Activated CD4-positive, alpha-beta memory T cell treated with anti-CD3 and anti-CD28 coated beads for 36 hours (primary cell): Measurements from ENCODE around the gene AVPR2. TPM values are rescaled to one million over a fixed set of nuclear protein-coding genes. Genes with fewer than 3 reads are reported as not detected.

Source experiments
- CTCF ChIA-PET: fragments of 350-600 bp; sonication (Branson Sonifier 250); formaldehyde crosslinking; loops from one replicate; lab custom pipeline; 2021; ENCODE audit warnings: antibody characterized with exemption, inconsistent platforms; lab: Charles Lee
- POLR2A ChIA-PET: fragments of 350-600 bp; sonication (Branson Sonifier 250); formaldehyde crosslinking; loops from one replicate; lab custom pipeline; 2021; ENCODE audit warnings: antibody characterized with exemption; lab: Charles Lee
- DNase-seq: peaks from one replicate; pipeline ENCODE4 v3.0.0-alpha.2; 2020
- H3K27ac Mint-ChIP-seq: one replicate; pipeline ENCODE4 v1.8.0; 2021; ENCODE audit warnings: mixed read lengths
- H3K27me3 Mint-ChIP-seq: one replicate; pipeline ENCODE4 v1.8.0; 2021; ENCODE audit warnings: mixed read lengths
- H3K36me3 Mint-ChIP-seq: one replicate; pipeline ENCODE4 v1.8.0; 2021; ENCODE audit warnings: mixed read lengths
- H3K4me1 Mint-ChIP-seq: one replicate; pipeline ENCODE4 v1.8.0; 2021; ENCODE audit warnings: low read depth, mixed read lengths
- H3K4me3 Mint-ChIP-seq: one replicate; pipeline ENCODE4 v1.8.0; 2021; ENCODE audit warnings: mild to moderate bottlenecking, mixed read lengths
- H3K9me3 Mint-ChIP-seq: one replicate; pipeline ENCODE4 v1.8.0; 2021; ENCODE audit warnings: mixed read lengths
- intact Hi-C: fragments of 100-400 bp; cut with micrococcal nuclease; formaldehyde crosslinking; loops from one replicate; pipeline ENCODE4 v1.15.1; 2023
- total RNA-seq, 2 experiments: library from RNA; stranded (reverse); gene quantifications; one replicate each; pipeline ENCODE4 v1.2.3, GENCODE V29; 2021

AVPR2 gene
- total RNA-seq, 2 experiments from 2014 or later: not detected

DNA sequence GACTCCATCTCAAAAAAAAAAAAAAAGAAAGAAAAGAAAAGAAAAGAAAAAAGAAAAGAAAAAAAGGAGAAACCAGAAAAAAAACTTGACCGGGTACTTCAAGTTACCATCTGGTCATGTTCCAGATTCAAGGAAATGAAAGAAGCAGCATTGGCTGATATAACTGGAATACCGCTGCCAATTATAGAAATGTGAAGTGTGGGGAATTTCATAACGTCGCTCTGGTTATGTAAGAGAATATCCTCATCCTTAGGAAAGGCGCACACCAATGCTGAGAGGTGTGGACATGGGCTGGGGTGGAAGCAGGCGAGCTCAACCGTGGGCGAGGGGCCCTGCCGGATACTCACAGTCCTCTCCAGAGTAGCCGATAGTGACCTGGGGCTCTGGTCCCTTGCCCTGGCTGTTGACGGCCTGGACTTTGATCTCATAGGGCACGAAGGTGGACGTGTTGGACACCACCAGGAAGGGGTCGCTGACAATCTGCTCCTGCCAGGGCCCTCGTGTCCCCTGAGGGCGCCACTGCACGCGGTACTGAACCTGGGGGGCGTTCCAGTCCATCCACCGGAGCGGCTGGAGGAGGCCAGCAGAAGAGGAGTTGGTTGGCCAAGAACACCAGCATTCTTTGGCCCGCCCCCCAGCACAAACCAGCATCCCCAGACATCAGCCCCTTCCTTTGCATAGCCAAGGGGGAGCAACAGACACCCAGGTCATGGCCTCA lies 38.0 kb upstream of the AVPR2 start:
- ChIA-PET POLR2A (no interaction called here), CTCF (no interaction called here)
- DNase-seq: no peak

DNA sequence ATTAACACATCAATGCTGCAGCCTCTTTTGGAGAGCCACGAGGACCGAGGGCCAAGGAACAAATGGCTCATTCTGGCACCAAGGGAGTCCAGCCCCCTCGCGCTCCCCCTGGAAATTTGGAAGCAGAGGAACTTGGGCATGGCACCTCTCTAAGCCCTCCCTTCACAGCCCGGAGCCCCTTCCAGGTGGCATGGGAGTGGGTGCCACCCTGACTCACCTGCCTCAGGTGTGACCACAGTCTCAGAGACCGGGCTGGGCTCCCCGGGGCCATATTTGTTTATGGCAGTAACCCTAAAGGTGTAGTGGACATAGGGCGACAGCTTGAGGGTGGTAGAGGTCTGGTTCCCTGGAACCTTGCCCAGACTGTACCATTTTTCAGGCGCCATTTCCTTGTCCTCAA lies 37.3 kb upstream of the AVPR2 start:
- Mint-ChIP-seq H3K27ac (no peak overlapping the region), H3K9me3 (no peaks in the 10 kb centered on the region), H3K4me3 (no peak overlapping the region), H3K4me1 (no peaks in the 10 kb centered on the region), H3K27me3 (no peaks in the 10 kb centered on the region), H3K36me3 (no peaks in the 10 kb centered on the region)
- ChIA-PET CTCF (no interaction called here), POLR2A (no interaction called here)
- intact Hi-C loops: no loop called here
- no peak for DNase-seq

More for the DNA sequence above, 38.0 kb upstream of the AVPR2 start:
- no peaks in the 10 kb centered on the region for H3K9me3 Mint-ChIP-seq
- no peak overlapping the region for H3K27ac Mint-ChIP-seq
- no peaks in the 10 kb centered on the region for H3K4me1 Mint-ChIP-seq
- intact Hi-C loops: no loop called here
- H3K27me3 Mint-ChIP-seq: no peaks in the 10 kb centered on the region
- H3K4me3 Mint-ChIP-seq: no peak overlapping the region
- no peaks in the 10 kb centered on the region for H3K36me3 Mint-ChIP-seq

DNA sequence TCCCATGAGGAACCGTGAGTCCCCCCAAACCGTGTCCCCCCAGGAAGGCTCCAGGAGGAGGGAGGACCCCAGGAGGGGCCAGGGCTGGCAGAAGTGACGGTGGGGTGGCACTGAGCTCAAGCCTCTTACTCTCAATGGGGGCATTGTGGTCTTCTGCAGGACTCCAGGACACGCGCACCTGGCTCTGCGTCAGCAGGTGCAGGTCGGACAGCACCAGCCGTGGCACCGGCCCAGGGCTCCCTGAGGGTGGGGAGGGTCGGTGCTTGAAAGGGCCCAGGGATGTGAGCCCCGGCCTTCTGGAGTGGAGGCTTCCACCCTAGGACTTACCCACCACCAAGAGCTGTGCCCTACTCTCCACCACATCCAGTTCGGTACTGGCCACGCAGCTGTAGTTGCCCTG lies 36.8 kb upstream of the AVPR2 start:
- POLR2A ChIA-PET: no interaction called here

DNA sequence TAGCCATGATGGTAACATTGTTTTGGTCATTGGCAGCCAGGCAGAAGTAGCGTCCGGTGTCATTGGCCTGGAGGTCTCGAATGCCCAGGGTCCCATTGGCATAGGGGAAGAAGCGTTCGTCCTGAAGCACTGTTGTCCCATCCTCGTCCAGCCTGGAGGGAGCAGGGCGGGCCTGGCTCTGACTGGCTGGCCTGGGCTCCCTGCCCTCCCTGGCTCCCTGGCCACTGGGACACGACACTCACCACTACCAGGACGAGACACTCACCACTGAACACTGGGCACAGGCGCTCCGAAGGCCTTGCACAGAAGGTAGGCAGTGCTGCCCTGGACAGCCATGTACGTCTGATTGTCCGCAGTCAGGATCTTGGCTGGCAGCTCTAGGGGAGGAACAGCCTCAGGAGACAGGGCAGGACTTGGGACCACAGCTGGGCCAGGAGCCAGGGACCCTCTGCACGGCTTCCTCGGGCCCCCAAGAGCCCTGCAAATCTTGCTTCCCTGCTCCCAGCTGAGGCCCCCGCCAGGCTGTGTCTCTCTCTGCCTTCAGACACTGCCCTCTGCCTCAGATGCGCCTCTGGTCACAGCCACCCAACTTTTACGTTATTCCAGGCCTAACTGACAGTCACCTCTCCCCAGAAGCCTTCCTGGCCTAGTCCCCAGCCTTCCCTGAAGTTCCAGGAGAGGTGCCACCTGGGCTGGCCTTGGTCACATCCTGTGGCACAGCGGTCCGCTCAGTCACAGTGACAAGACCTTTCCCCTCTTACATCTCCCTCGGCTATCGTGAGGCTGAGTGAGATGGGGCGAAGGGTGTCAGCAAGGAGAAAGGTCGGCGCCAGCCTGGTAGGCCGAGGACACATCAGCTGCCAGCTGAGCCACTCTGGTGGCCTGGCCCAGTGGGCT lies 35.6 kb upstream of the AVPR2 start:
- intact Hi-C loops: no loop called here
- CTCF ChIA-PET: no interaction called here
- Mint-ChIP-seq H3K4me3 (no peak overlapping the region), H3K9me3 (no peaks in the 10 kb centered on the region), H3K27ac (no peak overlapping the region), H3K27me3 (no peaks in the 10 kb centered on the region), H3K36me3 (no peaks in the 10 kb centered on the region), H3K4me1 (no peaks in the 10 kb centered on the region)
- POLR2A ChIA-PET: no interaction called here
- DNase-seq: no peak

More for the DNA sequence above, 36.8 kb upstream of the AVPR2 start:
- no peak overlapping the region for H3K4me3 Mint-ChIP-seq
- DNase-seq: no peak
- H3K27me3 Mint-ChIP-seq: no peaks in the 10 kb centered on the region
- no peaks in the 10 kb centered on the region for H3K4me1 Mint-ChIP-seq
- CTCF ChIA-PET: no interaction called here
- no peaks in the 10 kb centered on the region for H3K36me3 Mint-ChIP-seq
- intact Hi-C loops: no loop called here
- no peak overlapping the region for H3K27ac Mint-ChIP-seq
- no peaks in the 10 kb centered on the region for H3K9me3 Mint-ChIP-seq

DNA sequence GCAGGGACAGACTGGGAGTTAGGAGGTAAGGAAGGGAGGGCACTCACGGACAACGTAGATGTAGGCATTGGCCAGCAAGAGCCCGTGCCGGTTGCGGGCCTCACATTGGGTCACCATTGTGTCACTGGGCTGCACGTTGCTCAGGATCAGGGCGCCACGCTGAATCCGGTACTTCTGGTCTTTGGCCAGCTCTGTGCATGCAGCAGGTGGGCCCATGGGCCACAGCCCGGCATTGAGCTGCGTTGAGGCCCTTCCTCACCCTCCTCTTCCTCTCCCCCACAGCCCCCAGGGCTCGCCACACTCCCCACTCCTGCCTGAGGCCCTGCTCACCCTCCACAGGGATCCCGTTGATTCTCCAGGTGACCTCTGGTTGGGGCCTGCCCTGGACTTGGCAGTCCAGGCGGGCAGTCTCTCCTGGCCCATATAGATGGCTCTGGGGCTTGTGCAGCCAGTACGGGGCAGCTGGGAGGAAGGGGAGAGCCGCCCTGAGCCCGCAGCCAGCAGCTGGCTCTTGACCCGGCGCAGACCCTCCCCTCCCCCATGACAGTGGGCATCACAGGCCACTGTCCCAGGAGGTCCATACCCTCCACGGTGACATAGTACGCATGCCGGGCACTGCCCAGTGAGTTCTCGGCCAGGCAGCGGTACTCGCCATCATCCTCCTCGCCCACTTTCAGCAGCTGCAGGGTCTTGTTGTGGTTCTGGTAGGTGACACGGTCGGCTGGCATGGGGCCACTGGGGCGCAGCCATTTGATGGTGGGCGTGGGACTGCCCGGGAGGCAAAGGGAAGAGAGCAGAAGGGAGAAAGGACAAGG lies 34.8 kb upstream of the AVPR2 start:
- no peaks in the 10 kb centered on the region for H3K9me3 Mint-ChIP-seq
- intact Hi-C loops: no loop called here

DNA sequence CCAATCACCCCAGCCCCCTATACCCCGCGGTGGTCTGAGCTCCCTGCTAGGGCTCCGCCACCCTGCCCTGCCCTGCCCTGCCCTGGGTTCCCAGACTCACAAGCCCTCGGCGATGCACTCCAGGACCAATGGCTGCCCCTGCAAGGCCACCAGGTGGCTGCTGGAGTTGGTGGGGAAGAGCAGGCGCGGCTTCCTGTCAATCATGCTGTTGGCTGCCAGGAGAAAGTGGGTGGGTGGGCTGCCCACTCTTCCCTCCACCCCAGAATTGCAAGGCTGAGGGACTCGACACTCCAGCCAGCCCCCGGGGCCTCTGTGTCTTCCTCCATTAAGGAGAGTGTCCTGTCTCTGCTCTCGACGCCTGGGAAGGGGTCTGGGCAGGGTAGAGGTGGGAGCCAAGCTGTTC lies 34.2 kb upstream of the AVPR2 start:
- H3K36me3 Mint-ChIP-seq: no peaks in the 10 kb centered on the region
- no peak overlapping the region for H3K4me3 Mint-ChIP-seq
- H3K27me3 Mint-ChIP-seq: no peaks in the 10 kb centered on the region
- DNase-seq: no peak
- ChIA-PET CTCF (no interaction called here), POLR2A (no interaction called here)
- intact Hi-C loops: no loop called here
- no peaks in the 10 kb centered on the region for H3K9me3 Mint-ChIP-seq
- H3K27ac Mint-ChIP-seq: no peak overlapping the region
- no peaks in the 10 kb centered on the region for H3K4me1 Mint-ChIP-seq

More for the DNA sequence above, 34.8 kb upstream of the AVPR2 start:
- Mint-ChIP-seq H3K4me1 (no peaks in the 10 kb centered on the region), H3K36me3 (no peaks in the 10 kb centered on the region), H3K27me3 (no peaks in the 10 kb centered on the region), H3K27ac (no peak overlapping the region), H3K4me3 (no peak overlapping the region)
- ChIA-PET CTCF (no interaction called here), POLR2A (no interaction called here)
- no peak for DNase-seq

DNA sequence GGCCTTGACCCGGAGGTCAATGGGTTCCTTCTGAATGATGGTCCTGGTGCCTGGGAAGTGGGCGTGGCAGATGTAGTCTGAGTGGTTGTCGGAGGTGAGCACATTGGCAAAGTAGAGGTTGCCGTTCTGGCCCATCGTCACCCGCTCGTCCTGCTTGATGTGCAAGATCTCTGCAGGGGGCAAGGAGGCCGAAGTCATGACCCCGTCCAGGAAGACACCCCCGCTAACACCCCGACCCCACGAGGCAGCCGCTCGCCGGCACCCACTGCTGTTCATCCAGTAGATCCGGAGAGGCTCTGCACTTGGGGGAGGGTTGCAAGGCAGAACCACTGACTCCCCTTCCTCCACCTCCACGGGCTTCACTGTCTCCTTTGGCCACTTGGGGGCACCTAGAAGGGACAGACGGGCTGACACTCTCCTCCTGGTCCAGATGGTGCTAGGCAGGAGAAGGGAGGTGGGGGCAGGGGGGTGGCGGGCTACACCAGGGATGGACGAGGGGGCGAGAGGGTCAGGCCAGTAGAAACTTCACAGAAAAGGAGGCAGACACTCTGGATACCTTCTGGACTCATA lies 33.6 kb upstream of the AVPR2 start:
- ChIA-PET POLR2A (no interaction called here), CTCF (no interaction called here)
- intact Hi-C loops: no loop called here
- Mint-ChIP-seq H3K27me3 (no peaks in the 10 kb centered on the region), H3K4me3 (no peak overlapping the region), H3K4me1 (no peaks in the 10 kb centered on the region), H3K9me3 (no peaks in the 10 kb centered on the region), H3K36me3 (no peaks in the 10 kb centered on the region), H3K27ac (no peak overlapping the region)
- no peak for DNase-seq

DNA sequence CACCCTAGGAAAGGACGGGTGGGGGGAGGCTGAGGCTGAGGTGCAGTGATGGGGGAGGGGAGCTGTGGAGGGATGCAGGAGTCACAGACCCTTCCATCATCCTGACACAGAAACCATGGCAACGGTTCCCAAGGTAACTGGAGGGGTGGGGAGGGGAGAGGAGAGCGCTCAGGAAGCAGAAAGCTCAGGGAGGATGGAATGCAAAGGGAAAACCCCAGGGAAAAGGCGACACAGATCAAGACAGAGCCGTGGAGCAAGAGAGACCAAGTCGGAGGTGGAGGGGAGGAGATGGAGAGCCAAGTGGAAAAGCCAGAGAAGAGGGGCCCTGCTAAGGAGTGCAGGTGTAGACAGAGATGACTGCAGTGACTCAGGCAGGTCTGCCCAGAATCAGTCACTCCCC lies 33.0 kb upstream of the AVPR2 start:
- Mint-ChIP-seq H3K27ac (no peak overlapping the region), H3K9me3 (no peaks in the 10 kb centered on the region), H3K36me3 (no peaks in the 10 kb centered on the region), H3K4me1 (no peaks in the 10 kb centered on the region), H3K4me3 (no peak overlapping the region), H3K27me3 (peaks cover 5% of the 10 kb centered on the region)
- ChIA-PET CTCF (no interaction called here), POLR2A (no interaction called here)
- intact Hi-C loops: no loop called here
- DNase-seq: no peak

DNA sequence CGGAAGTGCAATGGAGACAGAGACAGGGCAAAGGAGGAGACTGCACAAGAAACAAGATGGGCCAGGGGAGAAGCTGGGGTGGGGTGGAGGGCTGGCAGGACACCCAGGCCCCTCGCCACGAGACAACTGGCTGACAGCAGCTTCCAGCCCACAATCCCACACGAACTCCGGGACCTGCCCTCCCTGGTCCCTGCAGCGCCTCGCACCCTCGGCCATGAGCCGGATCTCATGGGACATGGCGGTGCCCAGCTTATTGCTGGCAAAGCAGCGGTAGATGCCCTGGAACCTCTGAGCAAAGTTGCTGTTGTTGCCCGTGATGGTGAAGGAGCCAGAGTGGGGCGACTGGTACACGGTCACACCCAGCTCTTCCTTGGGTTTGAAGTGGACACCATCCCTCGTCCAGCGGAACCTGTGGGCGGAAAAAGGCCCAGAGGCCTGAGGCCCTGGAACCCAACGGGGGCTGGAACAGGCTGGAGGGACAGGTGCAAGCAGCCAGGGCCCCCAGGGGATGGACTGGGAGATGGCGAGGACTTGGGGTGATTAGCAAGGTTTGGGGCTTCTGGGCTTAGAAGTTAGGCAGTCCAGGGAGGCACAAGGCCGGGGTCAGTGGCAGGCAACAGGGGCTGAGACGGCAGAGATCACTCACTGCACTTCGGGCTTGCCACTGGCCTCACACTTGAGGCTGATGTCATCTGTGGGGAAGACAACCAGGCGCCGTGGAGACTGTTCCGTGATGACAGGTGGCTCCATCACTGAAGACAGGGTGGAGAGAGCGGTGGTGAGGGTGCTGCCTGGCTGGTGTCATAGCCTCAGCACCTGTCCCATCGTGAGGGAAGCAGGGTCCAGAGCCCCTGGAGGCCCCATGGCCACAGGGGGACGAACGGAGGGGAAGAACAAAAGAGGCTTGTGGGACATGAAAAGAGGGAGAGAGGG lies 32.3 kb upstream of the AVPR2 start:
- no peak overlapping the region for H3K4me3 Mint-ChIP-seq
- H3K36me3 Mint-ChIP-seq: no peaks in the 10 kb centered on the region

DNA sequence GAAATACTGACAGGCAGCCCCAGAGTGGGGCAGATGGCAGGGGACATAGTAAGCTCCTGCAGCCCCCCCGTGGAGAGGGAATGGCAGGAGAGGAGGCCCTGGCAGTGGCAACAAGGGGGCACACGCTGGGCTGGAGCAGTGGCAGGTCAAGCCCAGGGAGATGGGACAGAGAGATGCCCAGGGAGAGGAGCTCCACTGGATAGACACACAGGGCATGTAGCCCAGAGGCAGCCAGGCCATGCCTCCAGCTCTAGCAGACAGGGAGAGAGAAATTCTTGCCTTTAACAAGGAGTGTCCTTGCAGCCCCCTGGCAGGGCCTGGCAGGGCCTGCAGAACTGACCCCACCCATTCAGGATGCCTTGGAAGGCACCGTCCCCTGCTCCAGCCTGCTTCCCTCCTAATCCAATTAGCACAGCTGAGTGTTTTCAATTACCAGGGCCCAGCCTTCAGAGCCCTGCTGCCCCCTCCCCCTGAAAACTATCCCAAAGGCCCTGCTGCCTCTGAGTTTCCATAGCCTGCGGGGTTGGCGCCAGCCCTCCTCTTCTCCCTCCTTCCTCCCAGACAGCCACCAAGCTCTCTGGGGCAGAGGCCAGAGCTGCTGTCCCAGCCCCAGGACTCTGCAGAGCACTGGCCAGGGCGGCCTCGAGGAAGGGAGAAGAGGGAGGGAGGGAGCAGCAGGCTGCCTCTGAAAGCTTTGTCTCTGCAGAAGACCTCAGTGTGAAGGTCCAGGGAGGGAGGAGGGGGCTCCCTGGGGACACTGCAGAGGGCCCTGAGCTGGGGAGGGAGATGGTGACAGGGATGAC lies 31.0 kb upstream of the AVPR2 start:
- Mint-ChIP-seq H3K27ac (no peak overlapping the region), H3K4me1 (peaks cover 5% of the 10 kb centered on the region), H3K4me3 (no peak overlapping the region), H3K36me3 (no peaks in the 10 kb centered on the region), H3K9me3 (no peaks in the 10 kb centered on the region), H3K27me3 (peaks cover 5% of the 10 kb centered on the region)
- intact Hi-C loops: no loop called here
- ChIA-PET CTCF (no interaction called here), POLR2A (no interaction called here)
- DNase-seq: no peak

More for the DNA sequence above, 32.3 kb upstream of the AVPR2 start:
- H3K4me1 Mint-ChIP-seq: no peaks in the 10 kb centered on the region
- peaks cover 5% of the 10 kb centered on the region for H3K27me3 Mint-ChIP-seq
- POLR2A ChIA-PET: no interaction called here
- DNase-seq: no peak
- CTCF ChIA-PET: no interaction called here
- no peak overlapping the region for H3K27ac Mint-ChIP-seq
- intact Hi-C loops: no loop called here
- H3K9me3 Mint-ChIP-seq: no peaks in the 10 kb centered on the region

DNA sequence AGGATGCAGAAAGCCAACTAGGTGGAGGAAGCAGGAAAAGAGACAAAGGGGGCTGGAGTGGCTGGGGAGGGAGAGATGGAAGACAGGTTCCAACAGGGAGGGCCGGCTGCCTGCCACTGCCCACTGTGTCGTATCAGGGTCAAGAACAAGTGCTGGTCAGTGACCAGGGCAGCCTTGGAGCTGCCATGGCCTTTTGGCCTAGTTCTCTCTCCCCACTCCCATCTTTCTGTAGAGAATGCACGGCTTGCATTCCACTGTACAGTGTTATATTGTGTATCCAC lies 30.4 kb upstream of the AVPR2 start:
- peaks cover 5% of the 10 kb centered on the region for H3K27me3 Mint-ChIP-seq

More for the DNA sequence above, 30.4 kb upstream of the AVPR2 start:
- Mint-ChIP-seq H3K36me3 (no peaks in the 10 kb centered on the region), H3K9me3 (no peaks in the 10 kb centered on the region), H3K27ac (no peak overlapping the region), H3K4me3 (no peak overlapping the region), H3K4me1 (peaks cover 9% of the 10 kb centered on the region)
- DNase-seq: no peak
- POLR2A ChIA-PET: no interaction called here
- CTCF ChIA-PET: no interaction called here
- intact Hi-C loops: no loop called here
